H1 (cell line): ENCODE results near the gene IFNA17. TPM values are rescaled to one million over a fixed set of nuclear protein-coding genes. Genes with fewer than 3 reads are reported as not detected.

ENCODE experiments used
- polyA plus RNA-seq, 7 experiments: library from polyadenylated mRNA; depleted of rRNA in 3 of 7; stranded (reverse) in 5 of 7; unstranded in 2 of 7; fragments of >200 nt in 5 of 7; fragments of 200-250 nt in 2 of 7; gene quantifications; 1 replicate in 5 of 7; 2 replicates in 1 of 7; 4 replicates in 1 of 7; pipeline versions ENCODE4 v1.2.1 to v1.2.3, GENCODE V29; 2011 to 2013; ENCODE audit warnings: missing spikeins in 2 of 7, mixed read lengths in 2 of 7
- total RNA-seq: library from RNA; stranded (reverse); fragmentation: NEBNext Ultra II Directional; extraction: Animal tissue kit (Norgen Biotek cat#: 25700); gene quantifications from 2 replicates; pipeline ENCODE4 v1.2.1, GENCODE V29; 2021

IFNA17 gene
- total and polyA plus RNA-seq, 2 of the 8 experiments (the other 6 are each of a cell fraction or from before 2014, with no cell fraction given) = not detected

Other genes starting within 250 kb of the IFNA17 start
- 0.61 and 0.86 TPM in 2 replicates for gene HACD4, start 196.6 kb downstream of the IFNA17 start, total RNA-seq
- gene HACD4, start 196.6 kb downstream of the IFNA17 start, polyA plus RNA-seq (2011; rRNA removed) = 0.46 and 0.65 TPM in 2 replicates
- gene IFNB1, start 150.3 kb downstream of the IFNA17 start, total RNA-seq = not detected in 2 replicates
- gene IFNB1, start 150.3 kb downstream of the IFNA17 start, polyA plus RNA-seq (2011; rRNA removed) = not detected in 2 replicates
- gene IFNW1, start 86.4 kb downstream of the IFNA17 start, total RNA-seq = not detected in 2 replicates
- not detected in 2 replicates for gene IFNW1, start 86.4 kb downstream of the IFNA17 start, polyA plus RNA-seq (2011; rRNA removed)
- not detected in 2 replicates for gene IFNA21, start 61.6 kb downstream of the IFNA17 start, total RNA-seq
- gene IFNA21, start 61.6 kb downstream of the IFNA17 start, polyA plus RNA-seq (2011; rRNA removed) = not detected in 2 replicates
- gene IFNA4, start 40.6 kb downstream of the IFNA17 start, total RNA-seq = not detected in 2 replicates
- not detected in 2 replicates for gene IFNA4, start 40.6 kb downstream of the IFNA17 start, polyA plus RNA-seq (2011; rRNA removed)
- gene IFNA7, start 26.0 kb downstream of the IFNA17 start, total RNA-seq = not detected in 2 replicates
- not detected in 2 replicates for gene IFNA7, start 26.0 kb downstream of the IFNA17 start, polyA plus RNA-seq (2011; rRNA removed)
- not detected in 2 replicates for gene IFNA10, start 21.1 kb downstream of the IFNA17 start, total RNA-seq
- not detected in 2 replicates for gene IFNA10, start 21.1 kb downstream of the IFNA17 start, polyA plus RNA-seq (2011; rRNA removed)
- gene IFNA16, start 10.9 kb downstream of the IFNA17 start, total RNA-seq = not detected in 2 replicates
- gene IFNA16, start 10.9 kb downstream of the IFNA17 start, polyA plus RNA-seq (2011; rRNA removed) = not detected in 2 replicates
- gene IFNA14, start 11.8 kb upstream of the IFNA17 start, total RNA-seq = not detected in 2 replicates
- not detected in 2 replicates for gene IFNA14, start 11.8 kb upstream of the IFNA17 start, polyA plus RNA-seq (2011; rRNA removed)
- gene IFNA5, start 77.1 kb upstream of the IFNA17 start, total RNA-seq = not detected in 2 replicates
- not detected in 2 replicates for gene IFNA5, start 77.1 kb upstream of the IFNA17 start, polyA plus RNA-seq (2011; rRNA removed)
- 14.7 and 15.7 TPM in 2 replicates for gene KLHL9, start 107.2 kb upstream of the IFNA17 start, total RNA-seq
- 4.2 and 4.9 TPM in 2 replicates for gene KLHL9, start 107.2 kb upstream of the IFNA17 start, polyA plus RNA-seq (2011; rRNA removed)
- not detected in 2 replicates for gene IFNA6, start 122.7 kb upstream of the IFNA17 start, total RNA-seq
- not detected in 2 replicates for gene IFNA6, start 122.7 kb upstream of the IFNA17 start, polyA plus RNA-seq (2011; rRNA removed)
- not detected in 2 replicates for gene IFNA13, start 139.8 kb upstream of the IFNA17 start, total RNA-seq
- gene IFNA13, start 139.8 kb upstream of the IFNA17 start, polyA plus RNA-seq (2011; rRNA removed) = not detected in 2 replicates
- gene IFNA2, start 157.2 kb upstream of the IFNA17 start, total RNA-seq = not detected in 2 replicates
- not detected in 2 replicates for gene IFNA2, start 157.2 kb upstream of the IFNA17 start, polyA plus RNA-seq (2011; rRNA removed)
- gene IFNA8, start 180.9 kb upstream of the IFNA17 start, total RNA-seq = not detected in 2 replicates
- gene IFNA8, start 180.9 kb upstream of the IFNA17 start, polyA plus RNA-seq (2011; rRNA removed) = not detected in 2 replicates
- not detected in 2 replicates for gene IFNA1, start 212.2 kb upstream of the IFNA17 start, total RNA-seq
- gene IFNA1, start 212.2 kb upstream of the IFNA17 start, polyA plus RNA-seq (2011; rRNA removed) = not detected in 2 replicates